Measurements from ENCODE around the gene NLGN4X. TPM values are rescaled to one million over a fixed set of nuclear protein-coding genes. Genes with fewer than 3 reads are reported as not detected.

NLGN4X gene
- total RNA-seq, 1 experiment from 2014 or later = 0.05 TPM

- no TSS peak for BruUV-seq (replicated peaks)
- CTCF ChIA-PET = no interaction called here
These were observed 69.2 kb downstream of the NLGN4X start for GRCh38 chrX:6159468-6159867.

GRCh38 chrX:6151971-6152370 lies 76.7 kb downstream of the NLGN4X start:
- Histone ChIP-seq H3K27me3 (ENCODE audit: insufficient read depth, low read length) (no peaks in the 10 kb centered on the region), H3K9ac (ENCODE audit: low read length) (no peak overlapping the region), H3K4me1 (ENCODE audit: control insufficient read depth in 1 of 2, insufficient read depth in 2 of 2, low read length in 2 of 2) (no peaks in the 10 kb centered on the region), H3K9me3 (ENCODE audit: control insufficient read depth in 1 of 2, insufficient read depth in 1 of 2, low read depth in 1 of 2, low read length in 2 of 2) (no peaks in the 10 kb centered on the region), H2AFZ (ENCODE audit: low read depth, low read length, poor library complexity, severe bottlenecking) (no peak overlapping the region), H3K36me3 (ENCODE audit: control insufficient read depth in 1 of 2, insufficient read depth in 2 of 2, low read length in 2 of 2) (no peaks in the 10 kb centered on the region), H3K4me2 (ENCODE audit: low read length) (no peak overlapping the region), H3K9me2 (ENCODE audit: insufficient read depth) (no peaks in the 10 kb centered on the region), H4K20me1 (ENCODE audit: insufficient read depth) (no peaks in the 10 kb centered on the region), H3K4me3 (replicated peaks in 1 of 2; ENCODE audit: low read depth in 1 of 2, low read length in 2 of 2) (no peak overlapping the region), H3K79me2 (ENCODE audit: insufficient read depth, low read length) (no peaks in the 10 kb centered on the region), H3K27ac (ENCODE audit: low read depth, low read length) (no peak overlapping the region)
- intact Hi-C loops (cut with micrococcal nuclease) = no loop called here
- BruUV-seq (replicated peaks) = no TSS peak
- POLR2A ChIA-PET = no interaction called here
- RAD21 ChIA-PET (ENCODE audit: low non-redundant PET in 1 of 2, low total read pairs in 2 of 2, uncharacterized antibody in 2 of 2, unreplicated experiment in 2 of 2) = no interaction called here
- ATAC-seq (no peak), DNase-seq (ENCODE audit: low read depth, low spot score) (no peak)
- TF ChIP-seq SRF (IDR thresholded peaks at IDR 0.05; ENCODE audit: low read depth) = no peak
- TF ChIP-seq, protein P1, sequence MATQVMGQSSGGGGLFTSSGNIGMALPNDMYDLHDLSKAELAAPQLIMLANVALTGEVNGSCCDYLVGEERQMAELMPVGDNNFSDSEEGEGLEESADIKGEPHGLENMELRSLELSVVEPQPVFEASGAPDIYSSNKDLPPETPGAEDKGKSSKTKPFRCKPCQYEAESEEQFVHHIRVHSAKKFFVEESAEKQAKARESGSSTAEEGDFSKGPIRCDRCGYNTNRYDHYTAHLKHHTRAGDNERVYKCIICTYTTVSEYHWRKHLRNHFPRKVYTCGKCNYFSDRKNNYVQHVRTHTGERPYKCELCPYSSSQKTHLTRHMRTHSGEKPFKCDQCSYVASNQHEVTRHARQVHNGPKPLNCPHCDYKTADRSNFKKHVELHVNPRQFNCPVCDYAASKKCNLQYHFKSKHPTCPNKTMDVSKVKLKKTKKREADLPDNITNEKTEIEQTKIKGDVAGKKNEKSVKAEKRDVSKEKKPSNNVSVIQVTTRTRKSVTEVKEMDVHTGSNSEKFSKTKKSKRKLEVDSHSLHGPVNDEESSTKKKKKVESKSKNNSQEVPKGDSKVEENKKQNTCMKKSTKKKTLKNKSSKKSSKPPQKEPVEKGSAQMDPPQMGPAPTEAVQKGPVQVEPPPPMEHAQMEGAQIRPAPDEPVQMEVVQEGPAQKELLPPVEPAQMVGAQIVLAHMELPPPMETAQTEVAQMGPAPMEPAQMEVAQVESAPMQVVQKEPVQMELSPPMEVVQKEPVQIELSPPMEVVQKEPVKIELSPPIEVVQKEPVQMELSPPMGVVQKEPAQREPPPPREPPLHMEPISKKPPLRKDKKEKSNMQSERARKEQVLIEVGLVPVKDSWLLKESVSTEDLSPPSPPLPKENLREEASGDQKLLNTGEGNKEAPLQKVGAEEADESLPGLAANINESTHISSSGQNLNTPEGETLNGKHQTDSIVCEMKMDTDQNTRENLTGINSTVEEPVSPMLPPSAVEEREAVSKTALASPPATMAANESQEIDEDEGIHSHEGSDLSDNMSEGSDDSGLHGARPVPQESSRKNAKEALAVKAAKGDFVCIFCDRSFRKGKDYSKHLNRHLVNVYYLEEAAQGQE (IDR thresholded peaks at IDR 0.05; ENCODE audit: low read depth) = no peak
- TF ChIP-seq CBX3 (IDR thresholded peaks at IDR 0.05; ENCODE audit: low read depth) = no peak
- TF ChIP-seq ZFX (IDR thresholded peaks at IDR 0.05) = no peak
- TF ChIP-seq RAD21 (IDR thresholded peaks at IDR 0.05; ENCODE audit: low read depth) = no peak
- no peak for TF ChIP-seq POLR2A (IDR thresholded peaks at IDR 0.05; ENCODE audit: borderline replicate concordance, extremely low read depth, insufficient read depth, insufficient read length)
- TF ChIP-seq EGR1 (IDR thresholded peaks at IDR 0.05; ENCODE audit: low read depth) = no peak
- no peak for TF ChIP-seq JUND (IDR thresholded peaks at IDR 0.05)
- TF ChIP-seq FOSL1 (IDR thresholded peaks at IDR 0.05; ENCODE audit: low read depth) = no peak
- TF ChIP-seq CEBPB (IDR thresholded peaks at IDR 0.05; ENCODE audit: low read depth) = no peak
- no peak for TF ChIP-seq POLR2AphosphoS5 (IDR thresholded peaks at IDR 0.05; ENCODE audit: low read depth, low read length)
- no peak for TF ChIP-seq ATF3 (IDR thresholded peaks at IDR 0.05)
- no peak for TF ChIP-seq EZH2 (IDR thresholded peaks at IDR 0.05)
- no peak for TF ChIP-seq SP1 (IDR thresholded peaks at IDR 0.05; ENCODE audit: low read depth)
- TF ChIP-seq ELF1 (IDR thresholded peaks at IDR 0.05; ENCODE audit: borderline replicate concordance, low read depth) = no peak
- TF ChIP-seq, protein P2, sequence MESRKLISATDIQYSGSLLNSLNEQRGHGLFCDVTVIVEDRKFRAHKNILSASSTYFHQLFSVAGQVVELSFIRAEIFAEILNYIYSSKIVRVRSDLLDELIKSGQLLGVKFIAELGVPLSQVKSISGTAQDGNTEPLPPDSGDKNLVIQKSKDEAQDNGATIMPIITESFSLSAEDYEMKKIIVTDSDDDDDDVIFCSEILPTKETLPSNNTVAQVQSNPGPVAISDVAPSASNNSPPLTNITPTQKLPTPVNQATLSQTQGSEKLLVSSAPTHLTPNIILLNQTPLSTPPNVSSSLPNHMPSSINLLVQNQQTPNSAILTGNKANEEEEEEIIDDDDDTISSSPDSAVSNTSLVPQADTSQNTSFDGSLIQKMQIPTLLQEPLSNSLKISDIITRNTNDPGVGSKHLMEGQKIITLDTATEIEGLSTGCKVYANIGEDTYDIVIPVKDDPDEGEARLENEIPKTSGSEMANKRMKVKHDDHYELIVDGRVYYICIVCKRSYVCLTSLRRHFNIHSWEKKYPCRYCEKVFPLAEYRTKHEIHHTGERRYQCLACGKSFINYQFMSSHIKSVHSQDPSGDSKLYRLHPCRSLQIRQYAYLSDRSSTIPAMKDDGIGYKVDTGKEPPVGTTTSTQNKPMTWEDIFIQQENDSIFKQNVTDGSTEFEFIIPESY (IDR thresholded peaks at IDR 0.05; ENCODE audit: extremely low read depth, insufficient replicate concordance, low read length) = no peak
- no peak for TF ChIP-seq MAX (IDR thresholded peaks at IDR 0.05)
- TF ChIP-seq YY1 (IDR thresholded peaks at IDR 0.05; ENCODE audit: extremely low read depth, insufficient replicate concordance, low read depth, low read length) = no peak
- CTCF ChIA-PET = no interaction called here

More at GRCh38 chrX:6159468-6159867, 69.2 kb downstream of the NLGN4X start:
- intact Hi-C loops (cut with micrococcal nuclease) = no loop called here
- DNase-seq (ENCODE audit: low read depth, low spot score) (no peak), ATAC-seq (no peak)
- no peaks in the 10 kb centered on the region for H3K9me3 ChIP-seq (ENCODE audit: control insufficient read depth in 1 of 2, insufficient read depth in 1 of 2, low read depth in 1 of 2, low read length in 2 of 2)
- H3K4me1 ChIP-seq (ENCODE audit: control insufficient read depth in 1 of 2, insufficient read depth in 2 of 2, low read length in 2 of 2) = no peaks in the 10 kb centered on the region
- H3K27ac ChIP-seq (ENCODE audit: low read depth, low read length) = no peak overlapping the region
- H3K9ac ChIP-seq (ENCODE audit: low read length) = no peak overlapping the region
- no peak overlapping the region for H2AFZ ChIP-seq (ENCODE audit: low read depth, low read length, poor library complexity, severe bottlenecking)
- H3K9me2 ChIP-seq (ENCODE audit: insufficient read depth) = no peaks in the 10 kb centered on the region
- H3K27me3 ChIP-seq (ENCODE audit: insufficient read depth, low read length) = no peaks in the 10 kb centered on the region
- no peaks in the 10 kb centered on the region for H4K20me1 ChIP-seq (ENCODE audit: insufficient read depth)
- H3K79me2 ChIP-seq (ENCODE audit: insufficient read depth, low read length) = no peaks in the 10 kb centered on the region
- TF ChIP-seq TCF7L2 (IDR thresholded peaks at IDR 0.05; ENCODE audit: borderline replicate concordance, extremely low read depth, insufficient read depth, insufficient read length) (no peak), SIN3A (IDR thresholded peaks at IDR 0.05; ENCODE audit: low read depth) (no peak)
- H3K36me3 ChIP-seq (ENCODE audit: control insufficient read depth in 1 of 2, insufficient read depth in 2 of 2, low read length in 2 of 2) = no peaks in the 10 kb centered on the region
- H3K4me3 ChIP-seq (replicated peaks in 1 of 2; ENCODE audit: low read depth in 1 of 2, low read length in 2 of 2) = no peak overlapping the region
- POLR2A ChIA-PET = no interaction called here
- no peak overlapping the region for H3K4me2 ChIP-seq (ENCODE audit: low read length)
- RAD21 ChIA-PET (ENCODE audit: low non-redundant PET in 1 of 2, low total read pairs in 2 of 2, uncharacterized antibody in 2 of 2, unreplicated experiment in 2 of 2) = no interaction called here

All from HCT116 (cell line).